GM10266 (cell line): ENCODE data around the gene CAVIN3.
A peak's percentile ranks its signal among the peaks of the same experiment; 100 is the strongest.

Experiments used
- DNase-seq: peaks from one replicate; pipeline ENCODE4 v3.0.0; 2012; ENCODE audit errors: extremely low spot score
- TF ChIP-seq, protein P1 (sequence below): IDR thresholded peaks from 2 replicates; pipeline ENCODE4 v1.5.1; 2012; ENCODE audit warnings: mild to moderate bottlenecking, low read depth; ENCODE audit not compliant: control insufficient read depth, insufficient read depth; ENCODE audit errors: missing control alignments

The CAVIN3 gene

GRCh38 chr11:6356503-6357055 is 36.3 kb upstream of the CAVIN3 start:
- TF ChIP-seq, protein P1, sequence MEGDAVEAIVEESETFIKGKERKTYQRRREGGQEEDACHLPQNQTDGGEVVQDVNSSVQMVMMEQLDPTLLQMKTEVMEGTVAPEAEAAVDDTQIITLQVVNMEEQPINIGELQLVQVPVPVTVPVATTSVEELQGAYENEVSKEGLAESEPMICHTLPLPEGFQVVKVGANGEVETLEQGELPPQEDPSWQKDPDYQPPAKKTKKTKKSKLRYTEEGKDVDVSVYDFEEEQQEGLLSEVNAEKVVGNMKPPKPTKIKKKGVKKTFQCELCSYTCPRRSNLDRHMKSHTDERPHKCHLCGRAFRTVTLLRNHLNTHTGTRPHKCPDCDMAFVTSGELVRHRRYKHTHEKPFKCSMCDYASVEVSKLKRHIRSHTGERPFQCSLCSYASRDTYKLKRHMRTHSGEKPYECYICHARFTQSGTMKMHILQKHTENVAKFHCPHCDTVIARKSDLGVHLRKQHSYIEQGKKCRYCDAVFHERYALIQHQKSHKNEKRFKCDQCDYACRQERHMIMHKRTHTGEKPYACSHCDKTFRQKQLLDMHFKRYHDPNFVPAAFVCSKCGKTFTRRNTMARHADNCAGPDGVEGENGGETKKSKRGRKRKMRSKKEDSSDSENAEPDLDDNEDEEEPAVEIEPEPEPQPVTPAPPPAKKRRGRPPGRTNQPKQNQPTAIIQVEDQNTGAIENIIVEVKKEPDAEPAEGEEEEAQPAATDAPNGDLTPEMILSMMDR: no peak
- no peak for DNase-seq

- TF ChIP-seq, protein P1: no peak
- no peak for DNase-seq
Observed at GRCh38 chr11:6354651-6355485, 34.6 kb upstream of the CAVIN3 start.

- TF ChIP-seq, protein P1: peak; percentile 97
- peak; percentile 58 for DNase-seq
Observed at GRCh38 chr11:6353367-6353987, 33.2 kb upstream of the CAVIN3 start.

- DNase-seq: no peak
- TF ChIP-seq, protein P1: no peak
Observed at GRCh38 chr11:6351782-6352382, 31.6 kb upstream of the CAVIN3 start.

DNA sequence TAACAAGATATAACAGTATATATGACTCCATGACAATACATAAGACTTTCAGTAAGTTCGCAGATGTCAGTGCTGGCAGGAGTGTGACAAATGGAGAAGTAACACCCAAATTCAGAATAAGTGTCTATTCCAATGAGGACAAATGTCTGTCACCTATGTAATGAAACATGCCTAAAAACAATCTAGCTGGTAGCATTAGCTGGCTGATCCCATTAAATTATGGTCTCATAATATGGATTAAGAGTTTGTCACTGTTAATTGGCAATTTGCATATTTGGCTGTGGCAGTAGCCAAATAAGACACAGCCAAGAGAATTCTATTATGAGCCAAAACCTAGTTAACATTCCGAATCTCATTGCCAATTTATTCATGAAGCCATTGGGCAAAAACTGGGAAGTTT is 30.2 kb upstream of the CAVIN3 start:
- no peak for DNase-seq
- TF ChIP-seq, protein P1: no peak

- no peak for DNase-seq
- TF ChIP-seq, protein P1: no peak
Observed at GRCh38 chr11:6350043-6350442, 29.7 kb upstream of the CAVIN3 start.
